ENCODE data around the gene SLC25A38.
A peak's percentile ranks its signal among the peaks of the same experiment; 100 is the strongest.
"Not testable (repeated sequence)": the region's sequence is repeated elsewhere in the genome, so short reads cannot be mapped to it uniquely, and the experiment has no call there.

Gene SLC25A38

GRCh38 chr3:39406368-39407258 lies 23.4 kb downstream of the SLC25A38 start, which contains the start of gene RPSA:
TSS of gene RPSA (plus strand) at chr3:39406720. CDS start at chr3:39407654, 934 bp downstream.
- H3K36me3 Mint-ChIP-seq: peaks cover 43% of the 10 kb centered on the region
- H3K9me3 Mint-ChIP-seq: no peaks in the 10 kb centered on the region
- peak within 1 kb of the TSS; percentile 85 for H3K4me3 Mint-ChIP-seq
- peak within 1 kb of the TSS; percentile 95 for H3K27ac Mint-ChIP-seq
- CTCF ChIA-PET: interaction anchor here (1.0 to 3.0 kb wide), 10 partner anchors 11 to 213 kb away, joined by 3 to 10 read pairs (median 4); no protein-coding TSS in a partner anchor
- H3K4me1 Mint-ChIP-seq: peaks cover 53% of the 10 kb centered on the region
- peak; percentile 98 for DNase-seq
- H3K27me3 Mint-ChIP-seq: no peaks in the 10 kb centered on the region

DNA sequence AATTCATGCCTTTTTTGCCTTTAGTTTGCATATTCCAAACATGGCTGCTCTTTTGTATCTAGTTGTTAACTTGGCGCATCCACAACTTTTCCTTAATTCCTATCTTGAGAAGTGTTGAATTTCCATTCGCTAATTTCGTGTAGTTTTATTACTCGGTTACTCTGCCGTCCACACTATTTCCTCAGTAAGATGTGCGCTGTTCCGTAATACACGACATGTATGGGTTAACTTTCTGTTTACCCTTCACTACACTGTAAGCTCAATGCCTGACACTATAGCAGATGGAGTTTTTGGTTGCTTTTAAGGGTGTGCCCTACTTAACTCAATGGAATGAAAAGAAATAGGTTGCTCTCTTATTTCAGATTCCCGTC lies 24.1 kb downstream of the SLC25A38 start:
- no peaks in the 10 kb centered on the region for H3K9me3 Mint-ChIP-seq
- DNase-seq: no peak
- CTCF ChIA-PET: interaction anchor here (1.2 to 3.0 kb wide), 7 partner anchors 10 to 217 kb away, joined by 3 to 10 read pairs (median 4); no protein-coding TSS in a partner anchor
- H3K4me1 Mint-ChIP-seq: peaks cover 49% of the 10 kb centered on the region
- peak overlapping the region; percentile 85 for H3K4me3 Mint-ChIP-seq
- H3K36me3 Mint-ChIP-seq: peaks cover 48% of the 10 kb centered on the region
- H3K27me3 Mint-ChIP-seq: no peaks in the 10 kb centered on the region
- peak overlapping the region; percentile 95 for H3K27ac Mint-ChIP-seq

- CTCF ChIA-PET: interaction anchor here (1.2 to 3.0 kb wide), 9 partner anchors 9 to 218 kb away, joined by 3 to 10 read pairs (median 5); no protein-coding TSS in a partner anchor
- Mint-ChIP-seq H3K27me3 (no peaks in the 10 kb centered on the region), H3K9me3 (no peaks in the 10 kb centered on the region), H3K4me1 (peaks cover 49% of the 10 kb centered on the region), H3K4me3 (peak overlapping the region; percentile 85), H3K27ac (peak overlapping the region; percentile 95), H3K36me3 (peaks cover 55% of the 10 kb centered on the region)
- no peak for DNase-seq
Measured at GRCh38 chr3:39407773-39408492, 24.8 kb downstream of the SLC25A38 start.

GRCh38 chr3:39408493-39409372 lies 25.6 kb downstream of the SLC25A38 start:
- CTCF ChIA-PET: interaction anchor here (1.2 to 3.0 kb wide), 5 partner anchors 8 to 219 kb away, joined by 3 to 10 read pairs (median 5); no protein-coding TSS in a partner anchor
- no peaks in the 10 kb centered on the region for H3K27me3 Mint-ChIP-seq
- H3K27ac Mint-ChIP-seq: peak overlapping the region; percentile 95
- H3K4me1 Mint-ChIP-seq: peaks cover 49% of the 10 kb centered on the region
- H3K9me3 Mint-ChIP-seq: no peaks in the 10 kb centered on the region
- no peak for DNase-seq
- H3K4me3 Mint-ChIP-seq: peak overlapping the region; percentile 85
- peaks cover 59% of the 10 kb centered on the region for H3K36me3 Mint-ChIP-seq

GRCh38 chr3:39409514-39410136 lies 26.5 kb downstream of the SLC25A38 start:
- no peaks in the 10 kb centered on the region for H3K9me3 Mint-ChIP-seq
- CTCF ChIA-PET: no interaction called here
- H3K27me3 Mint-ChIP-seq: no peaks in the 10 kb centered on the region
- H3K36me3 Mint-ChIP-seq: peaks cover 67% of the 10 kb centered on the region
- peak overlapping the region; percentile 56 for H3K27ac Mint-ChIP-seq
- H3K4me1 Mint-ChIP-seq: peaks cover 51% of the 10 kb centered on the region
- H3K4me3 Mint-ChIP-seq: no peak overlapping the region
- DNase-seq: no peak

- no peak overlapping the region for H3K27ac Mint-ChIP-seq
- no peak overlapping the region for H3K4me3 Mint-ChIP-seq
- H3K4me1 Mint-ChIP-seq: peaks cover 47% of the 10 kb centered on the region
- H3K9me3 Mint-ChIP-seq: no peaks in the 10 kb centered on the region
- H3K27me3 Mint-ChIP-seq: no peaks in the 10 kb centered on the region
- CTCF ChIA-PET: no interaction called here
- DNase-seq: no peak
- H3K36me3 Mint-ChIP-seq: peaks cover 70% of the 10 kb centered on the region
Measured at GRCh38 chr3:39410893-39411292, 27.7 kb downstream of the SLC25A38 start.

DNA sequence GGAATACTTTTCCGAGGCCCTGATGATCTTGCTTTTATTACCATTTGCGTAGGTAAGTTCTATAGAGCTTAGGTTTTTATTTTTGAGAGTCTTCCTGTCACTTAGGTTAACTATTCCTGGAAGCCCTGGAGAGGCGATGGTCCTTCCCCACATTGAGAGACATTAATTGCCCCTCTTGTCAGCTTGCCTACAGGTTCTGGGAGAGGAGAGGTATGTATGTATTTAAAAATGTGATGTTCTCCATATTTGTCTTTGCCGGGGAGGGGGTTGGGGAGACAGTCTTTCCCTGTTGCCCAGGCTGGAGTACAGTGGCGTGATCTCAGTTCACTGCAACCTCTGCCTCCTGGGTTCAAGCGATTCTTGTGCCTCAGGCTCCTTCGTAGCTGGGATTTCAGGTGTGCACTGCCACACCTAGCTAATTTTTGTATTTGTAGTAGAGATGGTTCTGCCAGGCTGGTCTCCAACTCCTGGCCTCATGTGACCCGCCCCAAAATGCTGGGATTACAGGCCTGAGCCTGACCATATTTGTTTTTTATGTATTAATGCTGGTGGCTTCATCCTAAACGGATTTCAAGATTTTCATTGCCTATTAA lies 29.6 kb downstream of the SLC25A38 start:
- peaks cover 62% of the 10 kb centered on the region for H3K36me3 Mint-ChIP-seq
- CTCF ChIA-PET: interaction anchor here (1.2 kb wide), 1 partner anchor 34 kb away, joined by 3 read pairs; no protein-coding TSS in a partner anchor
- no peak for DNase-seq

DNA sequence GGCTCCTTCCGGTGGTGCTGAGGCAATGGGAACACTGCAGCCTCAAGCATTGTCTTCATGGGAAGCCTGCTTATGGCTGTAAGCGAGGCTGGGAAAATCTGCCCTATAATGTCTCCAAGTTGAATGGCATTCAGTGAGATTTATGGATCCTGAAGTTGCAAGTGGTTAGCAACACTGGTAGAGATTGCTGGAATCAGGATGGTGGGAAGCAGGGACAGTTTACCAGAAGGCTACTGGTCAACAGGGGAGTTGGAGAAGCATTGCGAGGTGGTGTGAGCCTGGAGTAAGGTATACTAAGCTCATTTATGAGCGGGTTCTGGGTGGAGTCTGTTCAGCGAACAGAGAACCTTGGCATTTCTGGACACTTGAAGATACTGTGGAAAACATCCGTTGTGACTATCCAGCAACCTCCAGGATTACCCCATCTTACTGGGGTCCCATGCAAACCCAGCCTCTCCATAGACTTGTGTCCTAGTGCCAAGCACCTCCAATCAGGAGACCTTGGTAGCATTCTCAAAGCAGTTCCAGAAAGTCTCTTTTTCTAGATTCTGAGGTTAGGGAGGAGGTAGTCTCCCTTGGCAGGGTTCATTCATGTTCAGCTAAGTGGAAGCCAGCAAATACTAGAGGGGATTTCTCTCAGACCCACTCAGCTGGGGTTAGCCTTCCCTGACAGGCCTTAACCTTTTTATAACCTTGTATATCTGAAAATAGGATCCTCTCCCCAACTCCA lies 30.7 kb downstream of the SLC25A38 start:
- H3K36me3 Mint-ChIP-seq: peaks cover 54% of the 10 kb centered on the region
- CTCF ChIA-PET: interaction anchor here (0.8 to 1.1 kb wide), 2 partner anchors 34 to 125 kb away, joined by 3 read pairs; no protein-coding TSS in a partner anchor

More for the DNA sequence above, 29.6 kb downstream of the SLC25A38 start:
- Mint-ChIP-seq H3K27me3 (no peaks in the 10 kb centered on the region), H3K9me3 (no peaks in the 10 kb centered on the region), H3K4me3 (no peak overlapping the region), H3K27ac (peak overlapping the region; percentile 64), H3K4me1 (peaks cover 35% of the 10 kb centered on the region)

GRCh38 chr3:39414421-39414907 lies 31.3 kb downstream of the SLC25A38 start:
- H3K36me3 Mint-ChIP-seq: peaks cover 49% of the 10 kb centered on the region
- no peaks in the 10 kb centered on the region for H3K9me3 Mint-ChIP-seq
- no peak overlapping the region for H3K27ac Mint-ChIP-seq
- H3K4me1 Mint-ChIP-seq: peaks cover 20% of the 10 kb centered on the region
- CTCF ChIA-PET: interaction anchor here (0.7 to 2.8 kb wide), 5 partner anchors 34 to 224 kb away, joined by 3 to 13 read pairs (median 3); no protein-coding TSS in a partner anchor
- no peak overlapping the region for H3K4me3 Mint-ChIP-seq
- peaks cover 12% of the 10 kb centered on the region for H3K27me3 Mint-ChIP-seq
- DNase-seq: no peak

More for the DNA sequence above, 30.7 kb downstream of the SLC25A38 start:
- no peak for DNase-seq
- no peaks in the 10 kb centered on the region for H3K9me3 Mint-ChIP-seq
- H3K4me3 Mint-ChIP-seq: no peak overlapping the region
- peaks cover 25% of the 10 kb centered on the region for H3K4me1 Mint-ChIP-seq
- peaks cover 9% of the 10 kb centered on the region for H3K27me3 Mint-ChIP-seq
- H3K27ac Mint-ChIP-seq: no peak overlapping the region

GRCh38 chr3:39415302-39415701 lies 32.1 kb downstream of the SLC25A38 start:
- Mint-ChIP-seq H3K36me3 (peaks cover 42% of the 10 kb centered on the region), H3K27me3 (peaks cover 12% of the 10 kb centered on the region), H3K4me1 (peaks cover 13% of the 10 kb centered on the region)
- H3K4me3 Mint-ChIP-seq, DNase-seq, H3K9me3 Mint-ChIP-seq, H3K27ac Mint-ChIP-seq: not testable (repeated sequence)
- CTCF ChIA-PET: interaction anchor here (0.7 to 2.8 kb wide), 4 partner anchors 12 to 225 kb away, joined by 3 to 13 read pairs (median 4); no protein-coding TSS in a partner anchor

DNA sequence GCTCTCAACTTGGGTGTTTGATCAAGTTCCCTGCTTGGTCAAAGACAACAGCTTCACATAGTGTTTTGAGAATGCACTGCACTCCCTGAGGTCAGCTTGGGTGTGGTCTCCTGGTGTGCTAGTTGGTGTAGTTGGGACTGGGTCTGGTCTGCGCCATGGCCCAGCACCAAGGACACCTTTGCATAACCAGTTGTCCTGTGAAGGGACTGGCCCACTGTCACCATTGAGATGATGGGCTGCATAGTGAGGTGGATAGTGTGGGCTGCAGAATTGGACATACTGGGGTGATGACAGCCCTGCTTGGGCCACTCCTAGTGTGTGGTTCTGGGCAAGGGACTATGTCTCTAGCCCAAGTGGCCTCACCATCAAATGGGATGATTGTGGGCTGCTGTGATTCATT lies 32.8 kb downstream of the SLC25A38 start:
- peaks cover 37% of the 10 kb centered on the region for H3K36me3 Mint-ChIP-seq
- H3K4me3 Mint-ChIP-seq: no peak overlapping the region
- peaks cover 9% of the 10 kb centered on the region for H3K4me1 Mint-ChIP-seq
- CTCF ChIA-PET: interaction anchor here (1.3 to 2.8 kb wide), 3 partner anchors 8 to 83 kb away, joined by 4 to 13 read pairs (median 6); no protein-coding TSS in a partner anchor
- no peak overlapping the region for H3K27ac Mint-ChIP-seq
- no peak for DNase-seq
- H3K27me3 Mint-ChIP-seq: peaks cover 16% of the 10 kb centered on the region
- H3K9me3 Mint-ChIP-seq: no peaks in the 10 kb centered on the region

GRCh38 chr3:39416998-39417397 lies 33.8 kb downstream of the SLC25A38 start:
- CTCF ChIA-PET: interaction anchor here (0.6 to 2.8 kb wide), 4 partner anchors 9 to 82 kb away, joined by 3 to 13 read pairs (median 7); partner anchors contain the start of gene RPSA
- not testable (repeated sequence) for H3K27ac Mint-ChIP-seq, H3K4me1 Mint-ChIP-seq, H3K9me3 Mint-ChIP-seq, DNase-seq, H3K4me3 Mint-ChIP-seq
- Mint-ChIP-seq H3K36me3 (peaks cover 28% of the 10 kb centered on the region), H3K27me3 (peaks cover 16% of the 10 kb centered on the region)

Measured in activated naive CD4-positive, alpha-beta T cell treated with anti-CD3 and anti-CD28 coated beads, Interleukin-2, amount 10 ng/mL, durations not matched to agents 7 days and 5 days (primary cell).